22Rv1 (cell line): Measurements from ENCODE around the gene SCG5.

Experiments
- CTCF ChIP-seq: fragments of 450-650 bp; IDR thresholded peaks from 2 replicates; pipeline ENCODE4 v1.5.1; 2017; ENCODE audit warnings: mild to moderate bottlenecking
- ZFX ChIP-seq: fragments of 450-650 bp; IDR thresholded peaks from 2 replicates; pipeline ENCODE4 v1.6.1; 2017; ENCODE audit warnings: antibody characterized with exemption, borderline replicate concordance

GRCh38 chr15:32691689-32692038, 50.2 kb downstream of the SCG5 start:
- TF ChIP-seq ZFX (no peak), CTCF (no peak)
